DND-41 (cell line): Measurements from ENCODE around the gene PTPN1.

Source experiments
- ATAC-seq: fragments of 200-7000 bp; cut with Tn5 transposase; 3 replicates; pipeline ENCODE4 v1.9.1; 2021; ENCODE audit warnings: low read depth; ENCODE audit not compliant: insufficient read depth
- DNase-seq: peaks from one replicate; pipeline ENCODE4 v3.0.0-alpha.2; 2020
- H2AFZ ChIP-seq: 2 replicates; pipeline ENCODE4 v1.6.0; 2012; ENCODE audit warnings: low read depth, low read length
- H3K27ac ChIP-seq: 2 replicates; pipeline ENCODE4 v1.5.1; 2012; ENCODE audit warnings: low read length, inconsistent platforms
- H3K27me3 ChIP-seq: fragments of 200-600 bp; sonication (generic); 2 replicates; pipeline ENCODE4 v1.6.0; 2012; ENCODE audit warnings: low read length, mild to moderate bottlenecking, inconsistent platforms; ENCODE audit not compliant: insufficient read depth, poor library complexity
- H3K36me3 ChIP-seq: 2 replicates; pipeline ENCODE4 v1.5.1; 2012; ENCODE audit warnings: low read length, inconsistent platforms; ENCODE audit not compliant: insufficient read depth
- H3K4me1 ChIP-seq: 2 replicates; pipeline ENCODE4 v1.5.1; 2012; ENCODE audit warnings: mild to moderate bottlenecking, low read length; ENCODE audit not compliant: insufficient read depth
- H3K4me2 ChIP-seq: 2 replicates; pipeline ENCODE4 v1.6.0; 2012; ENCODE audit warnings: mild to moderate bottlenecking, moderate library complexity, low read length, inconsistent platforms; ENCODE audit not compliant: insufficient read depth
- H3K4me3 ChIP-seq, 2 experiments: fragments of 200-600 bp in 1 of 2; shearing (Covaris generic) in 1 of 2; 2 replicates each; pipeline ENCODE4 v1.5.1; 2012 to 2016; ENCODE audit warnings: inconsistent platforms in 2 of 2, low read length in 2 of 2, mild to moderate bottlenecking in 2 of 2, low read depth in 1 of 2, moderate library complexity in 1 of 2
- H3K79me2 ChIP-seq: 2 replicates; pipeline ENCODE4 v1.6.0; 2012; ENCODE audit warnings: low read length, inconsistent platforms; ENCODE audit not compliant: insufficient read depth
- H3K9ac ChIP-seq: 2 replicates; pipeline ENCODE4 v1.6.0; 2012; ENCODE audit warnings: low read depth, mild to moderate bottlenecking, inconsistent platforms, low read length, moderate library complexity
- H3K9me3 ChIP-seq: 2 replicates; pipeline ENCODE4 v1.5.1; 2012; ENCODE audit warnings: low read length, moderate library complexity, mild to moderate bottlenecking, inconsistent platforms; ENCODE audit not compliant: insufficient read depth, severe bottlenecking
- H4K20me1 ChIP-seq: 2 replicates; pipeline ENCODE4 v1.6.0; 2012; ENCODE audit warnings: low read length; ENCODE audit not compliant: insufficient read depth
- CTCF ChIP-seq: IDR thresholded peaks from 2 replicates; pipeline ENCODE4 v1.5.1; 2012; ENCODE audit warnings: borderline replicate concordance, low read length, moderate library complexity, mild to moderate bottlenecking; ENCODE audit not compliant: poor library complexity, severe bottlenecking; ENCODE audit errors: extremely low read depth
- EZH2 ChIP-seq: IDR thresholded peaks from 3 replicates; pipeline ENCODE4 v1.6.1; 2012; ENCODE audit warnings: borderline replicate concordance, low read depth, mild to moderate bottlenecking, moderate library complexity, low read length, inconsistent platforms; ENCODE audit not compliant: severe bottlenecking

The PTPN1 gene

GRCh38 chr20:50601511-50602431, 91.6 kb downstream of the PTPN1 start:
- peak; percentile 82 for ATAC-seq

GRCh38 chr20:50602432-50603088, 92.4 kb downstream of the PTPN1 start:
- no peak overlapping the region for H3K4me2 ChIP-seq
- H3K9ac ChIP-seq: no peak overlapping the region
- no peak overlapping the region for H3K27ac ChIP-seq

More at GRCh38 chr20:50601511-50602431, 91.6 kb downstream of the PTPN1 start:
- no peaks in the 10 kb centered on the region for H3K9me3 ChIP-seq
- TF ChIP-seq CTCF (no peak), EZH2 (no peak)
- H3K27me3 ChIP-seq: peaks cover 3% of the 10 kb centered on the region
- H4K20me1 ChIP-seq: 0 out of 2 replicates have a peak, but pooled peaks cover 4% of the 10 kb centered on the region
- H3K9ac ChIP-seq: no peak overlapping the region
- H3K4me3 ChIP-seq: no peak overlapping the region
- no peak overlapping the region for H3K27ac ChIP-seq
- no peak overlapping the region for H3K4me2 ChIP-seq
- H3K79me2 ChIP-seq: no peaks in the 10 kb centered on the region
- H3K36me3 ChIP-seq: no peaks in the 10 kb centered on the region
- peak; percentile 46 for DNase-seq
- H3K4me1 ChIP-seq: no peaks in the 10 kb centered on the region
- no peak overlapping the region for H2AFZ ChIP-seq

GRCh38 chr20:50604451-50604850, 94.3 kb downstream of the PTPN1 start:
- no peaks in the 10 kb centered on the region for H3K9me3 ChIP-seq
- H3K27me3 ChIP-seq: peaks cover under 1% of the 10 kb centered on the region
- no peaks in the 10 kb centered on the region for H4K20me1 ChIP-seq
- H3K27ac ChIP-seq: no peak overlapping the region
- no peak overlapping the region for H2AFZ ChIP-seq
- no peak overlapping the region for H3K9ac ChIP-seq
- H3K4me1 ChIP-seq: no peaks in the 10 kb centered on the region
- ATAC-seq (no peak), DNase-seq (no peak)
- TF ChIP-seq EZH2 (no peak), CTCF (no peak)
- H3K4me3 ChIP-seq: no peak overlapping the region
- H3K79me2 ChIP-seq: no peaks in the 10 kb centered on the region
- H3K36me3 ChIP-seq: no peaks in the 10 kb centered on the region
- no peak overlapping the region for H3K4me2 ChIP-seq

More at GRCh38 chr20:50602432-50603088, 92.4 kb downstream of the PTPN1 start:
- H3K36me3 ChIP-seq: no peaks in the 10 kb centered on the region
- peaks cover 3% of the 10 kb centered on the region for H3K27me3 ChIP-seq
- H3K4me3 ChIP-seq: no peak overlapping the region
- no peaks in the 10 kb centered on the region for H3K4me1 ChIP-seq
- TF ChIP-seq CTCF: no peak
- TF ChIP-seq EZH2: no peak
- H2AFZ ChIP-seq: no peak overlapping the region
- H3K9me3 ChIP-seq: no peaks in the 10 kb centered on the region
- H4K20me1 ChIP-seq: 0 out of 2 replicates have a peak, but pooled peaks cover 2% of the 10 kb centered on the region
- no peak for ATAC-seq
- no peaks in the 10 kb centered on the region for H3K79me2 ChIP-seq
- no peak for DNase-seq
